NCI-H2171 treated with DMSO at 0.1 percent for 48 hours (cell line): ENCODE measurements around the gene RAB3C.
"Not testable (repeated sequence)": the region's sequence is repeated elsewhere in the genome, so short reads cannot be mapped to it uniquely, and the experiment has no call there.

Source experiments
- DNase-seq: peaks from one replicate; lab custom pipeline; 2025; lab: John Stamatoyannopoulos, UW

Gene RAB3C

GRCh38 chr5:58582803-58583491 is at the start of gene RAB3C:
Gene RAB3C, plus strand, starts transcription at chr5:58583075. Its CDS starts 134 bp downstream, at chr5:58583209.
- DNase-seq = peak; percentile 86

- DNase-seq = not testable (repeated sequence)
These were observed 40.9 kb upstream of the RAB3C start for GRCh38 chr5:58541935-58542334.

- DNase-seq = no peak
These were observed 40.2 kb upstream of the RAB3C start for GRCh38 chr5:58542709-58543108.

GRCh38 chr5:58543723-58544122 is 39.2 kb upstream of the RAB3C start:
- DNase-seq = no peak

GRCh38 chr5:58544195-58544594 is 38.7 kb upstream of the RAB3C start:
- no peak for DNase-seq

- DNase-seq = no peak
These were observed 37.9 kb upstream of the RAB3C start for GRCh38 chr5:58544926-58545325.

- DNase-seq = no peak
These were observed 37.0 kb upstream of the RAB3C start for GRCh38 chr5:58545912-58546311.

GRCh38 chr5:58548068-58548467 is 34.8 kb upstream of the RAB3C start:
- no peak for DNase-seq

GRCh38 chr5:58551492-58551891 is 31.4 kb upstream of the RAB3C start:
- no peak for DNase-seq

GRCh38 chr5:58557665-58558338 is 25.1 kb upstream of the RAB3C start:
- DNase-seq = peak; percentile 2

GRCh38 chr5:58563016-58563700 is 19.7 kb upstream of the RAB3C start:
- DNase-seq = not testable (repeated sequence)

GRCh38 chr5:58564043-58564832 is 18.6 kb upstream of the RAB3C start:
- not testable (repeated sequence) for DNase-seq

- no peak for DNase-seq
These were observed 17.8 kb upstream of the RAB3C start for GRCh38 chr5:58565033-58565432.

- no peak for DNase-seq
These were observed 11.4 kb upstream of the RAB3C start for GRCh38 chr5:58571501-58571900.

- DNase-seq = not testable (repeated sequence)
These were observed 9.9 kb upstream of the RAB3C start for GRCh38 chr5:58572973-58573372.

GRCh38 chr5:58579781-58580180 is 3.1 kb upstream of the RAB3C start:
- no peak for DNase-seq

GRCh38 chr5:58582019-58582802 is 664 bp upstream of the RAB3C start:
- peak; percentile 50 for DNase-seq

- no peak for DNase-seq
These were observed 13.1 kb downstream of the RAB3C start for GRCh38 chr5:58595952-58596351.

- DNase-seq = no peak
These were observed 15.6 kb downstream of the RAB3C start for GRCh38 chr5:58598440-58598839.

- no peak for DNase-seq
These were observed 16.3 kb downstream of the RAB3C start for GRCh38 chr5:58599217-58599616.

GRCh38 chr5:58600613-58601012 is 17.7 kb downstream of the RAB3C start:
- DNase-seq = not testable (repeated sequence)
